ENCODE results near the gene GPI. TPM values are rescaled to one million over a fixed set of nuclear protein-coding genes. Genes with fewer than 3 reads are reported as not detected.

Gene GPI
- total RNA-seq, 1 donor from 2014 or later, result 103 TPM

DNA sequence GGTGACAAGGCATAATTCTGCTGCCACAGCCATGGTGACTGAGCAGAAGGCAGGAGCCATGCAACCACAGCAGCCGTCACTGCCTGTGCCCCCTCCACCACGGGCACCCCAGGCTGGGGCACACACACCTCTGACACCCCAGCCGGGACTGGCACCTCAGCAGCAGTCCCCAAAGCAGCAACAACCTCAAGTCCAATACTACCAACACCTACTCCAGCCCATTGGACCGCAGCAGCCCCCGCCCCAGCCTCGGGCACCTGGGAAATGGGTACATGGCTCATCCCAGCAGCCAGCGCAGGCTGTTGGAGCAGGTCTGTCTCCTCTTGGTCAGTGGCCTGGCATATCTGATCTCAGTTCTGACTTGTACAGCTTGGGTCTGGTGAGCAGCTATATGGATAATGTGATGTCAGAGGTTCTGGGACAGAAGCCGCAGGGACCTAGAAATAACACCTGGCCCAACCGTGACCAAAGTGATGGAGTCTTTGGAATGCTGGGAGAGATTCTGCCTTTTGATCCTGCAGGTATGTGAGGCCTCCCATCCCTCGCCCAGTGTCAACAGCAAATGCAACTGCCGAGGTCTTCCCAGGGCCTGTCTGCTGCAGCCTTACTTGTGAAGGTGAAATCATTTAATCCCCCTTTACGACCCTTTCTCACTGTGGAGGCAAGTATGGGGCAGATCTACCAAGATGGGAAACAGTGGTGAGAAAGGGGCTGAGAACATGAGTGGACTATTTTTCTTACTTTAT, 22.9 kb upstream of the GPI start:
- DNase-seq, result no peak

DNA sequence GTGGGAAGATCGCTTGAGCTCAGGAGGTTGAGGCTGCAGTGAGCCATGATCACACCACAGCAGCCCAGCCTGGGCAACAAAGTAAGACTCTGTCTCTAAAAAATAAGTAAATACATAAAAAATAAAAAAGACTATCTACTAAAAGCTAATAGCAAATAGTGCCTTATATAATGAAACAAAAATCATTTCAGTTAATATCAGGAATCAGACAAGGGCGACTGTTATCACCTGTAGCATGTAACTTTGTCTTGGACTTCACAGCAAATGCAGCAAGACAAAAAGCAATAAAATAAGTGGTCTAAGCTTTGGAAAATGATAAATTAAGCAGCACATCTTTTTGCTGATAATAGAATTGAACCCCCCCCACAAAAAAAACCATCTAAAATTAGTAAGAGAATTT, 21.2 kb upstream of the GPI start:
- no peak for DNase-seq

DNA sequence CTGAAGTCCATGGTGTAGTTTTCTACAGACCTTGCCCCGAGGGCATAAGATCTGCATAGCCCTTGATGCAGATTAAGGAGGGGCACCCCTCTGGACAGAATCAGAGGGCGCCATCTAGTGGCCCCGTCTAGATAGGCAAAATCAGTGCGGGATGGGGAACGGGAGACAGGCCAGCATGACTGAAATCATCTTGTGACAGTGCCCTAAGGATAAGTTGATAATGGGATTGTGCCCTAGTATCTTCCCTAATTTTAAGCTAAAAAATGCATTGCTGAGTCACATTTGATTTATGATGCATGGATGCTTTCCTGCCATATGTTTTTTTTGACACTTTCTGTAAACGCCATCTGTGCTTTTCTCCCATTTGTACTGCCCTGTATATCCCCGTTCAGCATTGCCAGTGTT, 19.0 kb upstream of the GPI start:
- DNase-seq, result peak; percentile 59

DNA sequence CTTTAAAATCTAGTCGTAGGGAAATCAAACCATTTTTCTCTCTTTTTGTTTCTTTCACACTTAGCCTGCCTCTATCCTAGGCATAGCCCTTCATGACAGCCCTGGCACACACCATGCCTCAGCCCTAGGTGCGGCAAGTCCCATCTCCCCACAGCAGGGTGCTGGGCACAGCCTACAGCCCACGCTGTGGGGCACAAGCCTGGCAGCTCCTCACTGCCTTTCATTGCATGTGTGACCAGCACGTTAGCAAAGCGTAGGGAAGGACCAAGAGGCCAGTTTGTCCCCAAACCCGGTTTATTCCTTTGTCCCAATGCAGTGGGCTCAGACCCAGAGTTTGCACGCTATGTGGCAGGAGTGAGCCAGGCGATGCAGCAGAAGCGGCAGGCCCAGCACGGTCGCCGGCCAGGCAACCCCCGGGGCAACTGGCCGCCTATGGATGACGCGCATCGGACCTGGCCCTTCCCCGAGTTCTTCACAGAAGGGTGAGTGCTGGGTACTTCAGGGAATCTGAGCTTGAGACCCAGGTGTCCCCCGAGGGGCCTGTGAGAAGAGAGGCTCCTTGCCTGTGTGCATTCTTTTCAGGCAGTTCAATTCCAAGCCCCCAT, 17.3 kb upstream of the GPI start:
- DNase-seq, result no peak

DNA sequence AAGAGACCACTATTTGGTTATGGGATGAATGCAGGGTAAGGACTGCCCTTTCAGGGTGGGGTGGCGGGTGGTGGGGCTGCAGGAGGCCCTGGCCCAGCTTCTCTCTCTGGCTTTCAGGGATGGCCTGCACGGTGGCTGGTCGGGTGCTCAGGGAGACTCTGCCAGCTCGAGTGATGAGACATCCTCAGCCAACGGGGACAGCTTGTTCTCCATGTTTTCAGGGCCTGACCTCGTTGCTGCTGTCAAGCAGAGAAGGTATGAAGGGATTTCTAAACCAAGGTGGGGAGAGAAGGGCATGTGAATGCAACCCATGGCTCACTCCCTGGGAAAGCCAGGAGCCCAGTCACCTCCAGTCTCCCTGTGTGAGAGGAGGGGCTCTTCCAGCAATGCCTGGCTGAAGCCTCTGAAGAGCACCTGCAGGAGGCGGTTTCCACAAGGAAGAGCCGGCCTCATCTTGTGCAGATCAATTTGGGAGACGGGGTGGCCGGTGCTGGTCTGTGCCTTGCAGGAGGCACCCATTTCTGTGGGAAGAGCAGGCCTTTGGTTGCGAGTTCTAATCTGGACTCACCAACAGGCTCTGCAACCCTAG, 16.0 kb upstream of the GPI start:
- DNase-seq, result no peak

DNA sequence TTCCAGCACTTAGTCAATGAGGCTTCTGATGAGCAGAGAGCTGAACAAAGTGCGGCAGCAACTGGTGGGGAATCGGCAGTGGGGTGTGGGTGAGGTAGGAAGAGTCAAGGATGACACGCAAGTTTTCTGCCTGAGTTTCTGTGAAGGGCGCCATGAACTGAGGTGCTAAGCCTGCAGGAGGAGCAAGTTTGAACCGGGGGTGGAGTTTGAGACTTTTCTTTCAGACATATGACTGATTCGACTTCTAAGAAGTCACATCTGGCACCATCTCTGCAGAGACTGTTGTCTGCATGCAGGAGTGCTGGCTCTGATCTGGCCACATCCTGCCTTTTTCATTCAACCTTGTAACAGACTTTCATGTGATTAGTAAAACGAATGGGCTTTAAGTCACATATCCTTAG, 14.8 kb upstream of the GPI start:
- no peak for DNase-seq

DNA sequence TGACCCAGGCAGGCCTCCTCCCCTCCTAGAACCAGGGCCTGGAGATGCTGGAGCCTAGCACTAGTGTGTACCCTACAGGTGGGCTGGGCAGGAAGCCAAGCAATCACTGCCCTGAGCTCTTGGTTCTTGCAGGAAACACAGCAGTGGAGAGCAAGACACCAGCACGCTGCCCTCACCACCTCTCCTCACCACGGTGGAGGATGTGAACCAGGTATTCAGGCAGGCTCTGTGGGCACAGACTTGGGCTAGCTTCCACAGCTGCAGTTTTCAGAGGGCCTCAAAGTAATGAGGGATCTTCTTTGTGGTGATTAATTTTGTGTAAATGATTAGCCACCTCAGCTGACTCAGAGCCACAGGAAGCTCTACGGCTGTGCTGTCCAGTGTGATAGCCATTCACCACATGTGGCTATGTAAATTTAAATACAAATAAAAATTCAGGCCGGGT, 13.6 kb upstream of the GPI start:
- DNase-seq, result no peak

DNA sequence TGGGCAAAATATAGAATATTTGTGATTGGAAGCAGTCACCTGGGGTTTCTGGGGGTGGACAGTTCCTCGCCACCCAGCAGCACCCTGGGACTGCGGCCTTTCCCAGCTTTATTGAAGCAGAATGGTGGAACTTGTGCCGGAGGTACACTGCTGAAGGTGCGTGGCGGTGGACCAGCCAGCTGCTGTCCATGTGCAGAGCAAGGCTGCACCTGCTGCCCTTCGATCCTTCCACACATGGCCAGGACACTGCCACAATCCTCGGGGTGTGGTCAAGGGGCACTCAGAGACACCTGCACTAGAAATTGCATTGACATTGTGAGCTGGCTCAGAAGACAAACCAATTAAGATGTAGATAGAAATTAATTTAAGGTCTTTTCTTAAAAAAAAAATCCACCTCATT, 11.4 kb upstream of the GPI start:
- no peak for DNase-seq

DNA sequence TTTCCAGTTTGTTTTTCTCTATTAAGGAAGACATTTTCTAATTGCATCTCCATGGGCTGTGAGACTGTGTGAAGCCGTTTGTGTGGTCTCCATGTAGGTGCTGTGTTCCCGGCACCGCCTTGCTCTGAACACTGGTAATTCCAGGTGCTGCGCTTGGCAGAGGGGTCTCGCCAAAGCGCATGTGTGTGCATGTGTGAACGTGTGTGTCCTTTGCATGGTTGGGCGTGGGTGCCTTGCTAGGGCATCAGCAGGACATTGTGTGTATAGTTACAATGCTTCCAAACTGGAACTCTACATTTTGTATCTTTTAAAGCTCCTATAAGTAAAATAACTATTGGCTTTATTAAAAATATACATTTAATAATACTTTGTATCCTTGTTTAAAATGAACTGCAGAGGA, 9.8 kb upstream of the GPI start:
- DNase-seq, result no peak

DNA sequence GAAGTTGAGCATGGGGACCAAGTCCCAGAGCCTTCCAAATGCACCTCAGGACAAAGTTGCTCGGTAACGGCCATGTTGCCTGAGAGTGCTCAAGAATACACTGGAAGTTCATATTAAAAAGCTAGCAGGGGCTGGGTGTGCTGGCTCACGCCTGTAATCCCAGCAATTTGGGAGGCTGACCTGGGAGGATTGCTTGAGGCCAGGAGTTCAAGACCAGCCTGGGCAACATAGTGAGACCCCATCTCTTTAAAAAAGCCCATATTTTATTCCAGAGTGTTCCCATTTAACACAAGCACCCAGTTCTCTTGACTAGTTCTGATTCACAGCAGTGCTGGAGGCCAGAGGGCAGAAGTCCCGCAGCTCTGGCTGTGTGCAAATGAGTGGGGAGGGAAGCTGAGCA, 8.1 kb upstream of the GPI start:
- DNase-seq, result no peak

DNA sequence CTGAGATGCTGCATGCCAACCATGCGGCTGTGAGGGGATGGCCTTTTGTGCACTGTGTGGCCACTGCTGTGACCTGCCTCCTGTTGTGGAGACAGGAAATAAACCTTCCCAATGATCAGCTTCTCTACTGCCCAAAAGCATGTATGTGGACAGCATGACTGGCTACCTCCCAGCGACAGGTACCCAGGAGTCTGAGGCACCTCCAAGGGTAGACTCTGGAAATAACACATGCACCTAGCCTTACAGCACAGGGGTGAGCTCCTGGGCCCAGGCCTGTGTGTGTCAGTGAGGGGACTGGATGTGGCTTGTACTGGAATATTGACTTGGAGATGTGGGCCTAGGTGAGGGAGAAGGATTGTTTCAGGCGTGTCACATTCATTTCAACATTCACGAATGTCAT, 7.6 kb upstream of the GPI start:
- DNase-seq, result no peak

DNA sequence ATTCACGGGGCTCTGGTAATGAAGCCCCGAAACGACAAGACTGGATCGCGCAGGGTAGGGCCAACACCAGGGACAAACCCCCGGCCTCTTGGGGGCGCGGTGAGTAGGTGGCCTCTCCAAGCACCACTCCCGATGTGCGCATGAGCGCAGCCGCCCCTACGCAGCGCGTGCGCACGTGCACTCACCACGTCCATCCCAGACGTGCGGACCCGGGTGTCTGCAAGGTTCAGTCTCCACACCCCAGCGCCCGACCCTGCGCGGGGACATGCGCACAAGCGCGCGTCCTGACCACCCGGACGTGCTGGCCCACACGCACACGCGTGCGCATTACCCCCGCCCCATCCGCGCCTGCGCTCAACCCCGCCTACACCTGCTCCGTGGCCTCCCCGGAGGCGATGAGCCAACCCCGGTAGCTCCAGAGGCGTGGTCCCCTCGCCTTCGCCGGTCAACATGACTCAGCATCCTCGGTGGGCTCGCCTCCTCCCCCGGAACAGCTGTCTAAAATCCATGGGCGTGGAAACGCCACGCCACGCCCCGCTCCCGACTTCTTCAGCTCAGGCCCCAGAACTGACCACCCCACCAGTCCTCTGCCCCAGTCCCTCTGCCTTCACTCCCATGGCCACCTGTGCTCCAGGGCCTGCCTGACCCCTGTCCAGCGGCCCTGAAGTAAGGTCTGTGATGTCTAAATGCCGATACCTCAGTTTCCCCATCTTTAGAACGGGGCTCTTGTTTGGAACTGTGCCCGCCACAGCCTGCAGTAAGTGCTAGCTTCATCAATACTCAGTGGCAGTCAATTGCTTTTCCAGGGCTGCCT, 5.6 kb upstream of the GPI start:
- DNase-seq, result peak; percentile 92

DNA sequence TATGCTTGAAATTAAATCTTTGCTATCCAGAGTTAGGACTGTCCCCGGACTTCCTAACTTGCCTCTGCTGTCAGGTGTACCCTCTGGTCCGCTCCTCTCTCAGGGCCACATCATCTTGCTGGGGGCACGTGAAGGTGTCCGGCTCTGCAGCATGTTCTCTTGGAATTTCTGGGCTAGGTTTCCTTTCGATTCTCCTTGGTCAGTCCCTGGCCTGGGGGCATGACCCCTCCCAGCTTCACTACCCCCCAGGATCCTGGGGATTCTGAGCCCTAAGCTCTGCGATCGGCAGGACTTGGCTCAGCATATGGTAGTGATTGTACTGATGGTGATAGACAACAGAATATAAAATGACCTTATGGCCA, 5.1 kb upstream of the GPI start:
- DNase-seq, result no peak

DNA sequence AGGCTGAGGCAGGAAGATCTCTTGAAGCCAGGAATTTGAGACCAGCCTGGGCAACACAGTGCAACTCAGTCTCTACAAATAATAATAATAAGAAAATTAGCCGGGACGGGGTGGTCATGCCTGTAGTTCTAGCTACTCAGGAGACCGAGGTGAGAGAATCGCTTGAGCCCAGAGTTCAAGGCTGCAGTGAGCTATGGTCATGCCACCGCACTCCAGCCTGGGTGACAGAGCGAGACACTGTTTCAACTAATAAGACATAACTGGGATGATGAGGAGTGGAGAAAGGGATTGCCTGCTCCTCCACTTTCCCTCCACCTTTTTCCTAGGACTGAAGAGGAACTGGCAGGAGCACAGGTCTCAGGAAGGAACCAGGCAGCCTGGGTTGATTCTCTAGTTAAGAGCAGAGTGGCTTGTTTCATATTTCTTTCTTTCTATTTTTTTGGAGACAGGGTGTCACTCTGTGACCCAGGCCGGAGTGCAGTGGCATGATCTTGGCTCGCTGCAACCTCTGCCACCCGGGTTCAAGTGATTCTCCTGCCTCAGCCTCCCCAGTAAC, 4.6 kb upstream of the GPI start:
- DNase-seq, result no peak

DNA sequence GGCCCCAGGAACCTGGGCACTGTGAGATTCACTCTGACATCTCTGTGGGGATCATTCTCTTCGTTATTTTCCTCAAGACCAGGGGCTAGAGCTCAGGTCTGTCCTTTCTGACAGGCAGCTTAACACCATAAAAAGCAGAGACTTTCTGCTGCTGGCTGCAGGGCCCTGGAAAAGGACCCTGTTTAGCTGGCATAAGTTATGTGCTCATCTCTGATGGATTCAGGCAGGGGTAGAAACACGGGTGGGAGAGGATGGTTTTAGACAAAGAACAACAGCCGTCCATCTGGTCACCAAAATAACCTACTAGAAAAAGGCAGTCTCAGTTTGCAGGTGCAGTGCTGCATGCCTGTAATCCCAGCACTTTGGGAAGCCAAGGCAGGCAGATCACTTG, 2.3 kb upstream of the GPI start:
- no peak for DNase-seq

DNA sequence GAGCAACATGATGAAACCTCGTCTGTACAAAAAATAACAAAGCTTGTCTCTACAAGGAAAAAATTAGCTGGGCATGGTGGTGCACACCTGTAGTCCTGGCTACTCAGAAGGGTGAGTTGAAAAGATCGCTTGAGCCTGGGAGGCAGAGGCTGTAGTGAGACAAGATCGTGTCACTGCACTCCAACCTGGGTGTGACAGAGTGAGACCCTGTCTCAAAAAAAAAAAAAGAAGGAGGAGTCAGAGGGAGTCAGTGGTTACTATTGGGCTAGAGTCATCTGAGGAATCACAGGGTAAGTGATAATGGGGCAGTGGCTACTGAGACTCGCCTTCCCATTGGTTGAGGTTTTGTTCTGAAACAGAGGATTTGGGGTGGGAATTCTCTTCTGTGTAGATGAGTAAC, 1.9 kb upstream of the GPI start:
- no peak for DNase-seq

DNA sequence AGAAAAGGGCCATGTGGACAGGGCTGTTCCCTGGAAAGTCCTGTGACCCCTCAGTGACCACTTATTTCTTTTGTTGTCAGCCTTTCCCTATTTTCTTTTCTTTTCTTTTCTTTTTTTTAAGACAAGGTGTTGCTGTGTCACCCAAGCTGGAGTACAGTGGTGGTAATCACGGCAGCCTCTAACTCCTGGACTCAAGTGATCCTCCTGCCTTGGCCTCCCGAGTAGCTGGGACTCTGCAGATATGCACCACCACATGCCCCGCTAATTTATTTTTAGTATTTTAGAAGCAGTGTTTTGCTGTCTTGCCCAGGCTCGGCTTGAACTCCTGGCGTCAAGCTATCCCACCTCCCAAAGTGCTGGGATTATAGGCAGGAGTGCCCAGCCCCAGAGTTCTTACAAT, 1.1 kb upstream of the GPI start:
- no peak for DNase-seq

DNA sequence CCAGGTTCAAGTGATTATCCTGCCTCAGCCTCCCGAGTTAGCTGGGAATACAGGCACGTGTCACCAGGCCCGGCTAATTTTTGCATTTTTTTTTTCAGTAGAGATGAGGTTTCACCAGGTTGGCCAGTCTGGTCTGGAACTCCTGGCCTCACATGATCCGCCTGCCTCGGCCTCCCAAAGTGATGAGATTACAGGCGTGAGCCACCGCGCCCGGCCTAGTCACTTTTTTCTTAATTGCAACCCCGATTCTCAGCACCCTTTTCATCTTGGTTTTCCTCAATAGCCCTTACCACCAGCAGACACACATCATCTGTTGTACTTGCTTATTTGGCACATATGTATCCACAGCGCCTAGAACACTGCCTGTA, 550 bp upstream of the GPI start:
- no peak for DNase-seq

DNA sequence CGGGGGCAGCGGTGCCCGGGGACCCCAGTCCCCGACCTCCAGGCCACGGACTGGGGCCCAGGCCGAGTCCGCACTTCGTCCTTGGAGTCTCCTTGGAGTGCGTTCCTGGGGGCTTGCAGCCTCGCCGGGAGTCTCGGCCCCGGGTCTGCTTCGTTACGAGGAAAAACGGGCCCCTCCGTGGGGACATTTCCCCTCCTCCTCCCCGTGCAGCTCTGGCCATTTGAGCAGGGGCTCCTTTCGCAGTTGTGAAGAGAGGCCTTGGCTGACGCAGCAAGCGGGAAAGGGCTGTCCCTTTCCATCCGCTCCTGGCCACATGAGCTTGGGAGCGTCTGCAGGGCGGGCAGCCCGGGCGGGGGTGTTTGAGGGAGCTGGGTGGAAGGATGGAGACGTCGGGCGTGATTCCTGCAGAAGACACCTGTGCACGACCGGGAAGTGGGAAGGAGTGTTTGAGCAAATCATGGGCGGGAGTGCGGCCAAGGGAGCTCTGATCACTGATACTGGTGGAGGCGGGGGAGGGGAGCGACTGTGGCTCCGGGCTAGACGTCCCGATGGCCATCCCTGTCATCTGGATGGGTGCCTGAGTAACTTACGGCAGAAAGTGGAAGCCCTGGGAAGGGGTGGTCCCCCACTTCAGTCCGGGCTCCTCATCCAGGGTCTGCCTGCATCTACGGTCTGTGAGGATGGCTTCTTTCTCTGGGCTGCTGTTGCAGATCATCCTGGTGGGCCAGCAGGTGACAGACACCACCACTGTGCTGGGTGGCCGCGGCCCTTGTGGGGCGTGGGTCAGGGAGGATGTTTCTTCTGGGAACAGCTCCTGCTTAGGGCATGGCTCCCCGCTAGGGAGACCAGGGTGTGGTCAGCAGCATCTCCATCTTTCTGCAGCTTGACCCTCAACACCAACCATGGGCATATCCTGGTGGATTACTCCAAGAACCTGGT, 736 bp downstream of the GPI start:
- peak; percentile 28 for DNase-seq

DNA sequence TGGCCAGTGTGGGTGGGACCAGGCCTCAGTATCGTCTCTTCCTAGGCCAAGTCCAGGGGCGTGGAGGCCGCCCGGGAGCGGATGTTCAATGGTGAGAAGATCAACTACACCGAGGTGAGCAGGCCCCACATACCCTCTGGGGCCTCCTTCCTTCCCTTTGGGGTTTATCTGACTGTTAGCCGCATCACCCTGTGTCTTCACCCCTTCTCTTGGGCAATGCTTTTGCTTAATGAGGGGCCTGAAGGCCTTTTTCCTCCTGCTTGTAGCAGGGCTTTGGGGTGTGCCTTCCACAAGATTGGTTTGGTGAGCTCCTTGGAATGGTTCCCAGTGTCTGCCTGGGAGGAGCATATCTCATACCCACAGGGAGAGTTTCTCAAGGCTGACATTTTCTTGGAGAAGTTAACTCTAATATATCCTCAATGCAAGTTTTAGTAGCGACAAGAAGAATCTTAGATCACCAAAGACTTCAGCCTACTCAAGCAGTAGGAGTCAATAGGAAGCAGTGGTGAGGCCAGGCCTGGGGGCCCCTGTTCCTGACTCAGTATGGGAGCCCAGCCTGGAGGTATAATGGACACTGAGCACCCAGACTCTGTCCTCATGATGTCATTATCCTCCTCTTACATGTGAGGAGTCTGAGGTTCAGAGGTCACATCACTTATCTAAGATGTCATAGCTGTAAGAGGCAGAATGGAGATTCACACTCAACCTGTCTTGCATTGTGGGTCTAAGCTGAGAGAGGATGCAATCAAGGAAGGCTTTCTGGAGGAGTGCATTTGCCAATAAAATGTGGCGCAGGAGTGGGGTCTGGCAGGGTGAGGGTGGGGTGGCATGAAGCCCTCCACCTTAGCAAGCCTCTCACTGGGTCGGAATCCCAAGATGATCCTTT, 2.0 kb downstream of the GPI start:
- DNase-seq, result no peak

DNA sequence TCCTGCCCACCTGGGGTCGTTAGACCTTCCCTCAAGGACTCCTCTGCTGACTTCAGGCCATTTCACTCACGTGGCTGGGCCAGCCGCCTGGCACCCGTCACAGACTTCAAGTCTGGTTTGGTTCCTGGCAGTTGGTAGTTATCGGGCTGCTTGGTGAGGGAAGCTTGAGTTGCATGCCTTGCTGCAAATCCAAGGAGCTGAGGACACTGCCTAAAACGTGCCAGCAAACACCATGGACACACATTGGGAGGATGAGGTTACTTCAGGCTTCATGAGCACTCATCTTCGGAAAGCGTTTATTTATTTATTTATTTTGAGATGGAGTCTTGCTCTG, 2.6 kb downstream of the GPI start:
- DNase-seq, result no peak
